Thoracic aorta (tissue), 2 donors: ENCODE measurements around the gene SGMS1. TPM values are rescaled to one million over a fixed set of nuclear protein-coding genes. Genes with fewer than 3 reads are reported as not detected.

ENCODE experiments used
- ATAC-seq: fragments of 150-250 bp; one replicate; pipeline ENCODE4 v1.8.0; 2017; ENCODE audit warnings: low read depth; ENCODE audit not compliant: insufficient number of reproducible peaks, low FRiP score
- DNase-seq: peaks from one replicate; pipeline ENCODE4 v3.0.0-alpha.2; 2020; ENCODE audit warnings: low spot score
- H3K27ac ChIP-seq, 2 donors: fragments of 200-600 bp; sonication (generic); 1 replicate in 1 of 2; 2 replicates in 1 of 2; pipeline ENCODE4 v1.5.1; 2016; ENCODE audit warnings: mild to moderate bottlenecking in 2 of 2, moderate library complexity in 2 of 2
- H3K27me3 ChIP-seq: fragments of 200-600 bp; sonication (generic); replicated peaks from 2 replicates; pipeline ENCODE4 v1.6.0; 2016; ENCODE audit warnings: mild to moderate bottlenecking; ENCODE audit not compliant: insufficient read depth
- H3K36me3 ChIP-seq: fragments of 200-600 bp; sonication (generic); one replicate; pipeline ENCODE4 v1.5.1; 2016
- H3K4me1 ChIP-seq, 2 donors: fragments of 200-600 bp; sonication (generic); 1 replicate in 1 of 2; 2 replicates in 1 of 2; pipeline versions ENCODE4 v1.5.1 to v1.6.0; 2016; ENCODE audit warnings: low read depth in 2 of 2, mild to moderate bottlenecking in 1 of 2; ENCODE audit not compliant: control insufficient read depth in 1 of 2
- H3K4me3 ChIP-seq: fragments of 200-600 bp; sonication (generic); 2 replicates; pipeline ENCODE4 v1.5.1; 2016; ENCODE audit warnings: mild to moderate bottlenecking
- H3K9me3 ChIP-seq: fragments of 200-600 bp; sonication (generic); 2 replicates; pipeline ENCODE4 v1.5.1; 2016
- total RNA-seq, 2 donors: library from RNA; depleted of rRNA; stranded (reverse); fragments of >200 nt; gene quantifications; one replicate each; pipeline versions ENCODE4 v1.1.0 to v1.2.3, GENCODE V29; 2016
- TF ChIP-seq, protein P1 (sequence below): fragments of 200-600 bp; sonication (generic); IDR thresholded peaks from one replicate; pipeline ENCODE4 v1.5.1; 2019; ENCODE audit warnings: antibody characterized with exemption

The SGMS1 gene
- total RNA-seq, 2 donors from 2014 or later, result 60.5 to 92.3 TPM

DNA sequence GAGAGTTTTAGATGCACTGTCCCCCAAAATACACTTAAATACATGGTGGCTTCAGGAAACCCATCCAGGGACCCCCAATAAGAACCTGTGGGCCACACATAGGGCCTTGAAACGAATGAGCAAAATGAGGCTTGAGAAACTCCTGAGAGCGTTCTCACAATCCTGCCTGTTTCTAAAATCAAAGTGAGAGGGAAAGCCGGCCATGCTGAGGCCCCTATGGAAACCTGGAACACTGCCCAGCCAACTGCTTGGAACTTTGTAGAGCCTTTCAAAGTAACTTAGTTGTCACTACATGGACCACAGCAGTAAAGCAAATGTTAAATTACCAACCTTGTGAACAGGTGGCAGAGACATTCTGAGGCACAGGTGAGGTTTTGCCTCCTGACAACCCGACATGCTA is 13.4 kb downstream of the SGMS1 start:
- no peaks in the 10 kb centered on the region for H3K27me3 ChIP-seq
- no peak for ATAC-seq
- no peak for DNase-seq
- no peaks in the 10 kb centered on the region for H3K9me3 ChIP-seq
- H3K4me3 ChIP-seq, result no peak overlapping the region
- H3K27ac ChIP-seq, result no peak overlapping the region
- no peaks in the 10 kb centered on the region for H3K36me3 ChIP-seq
- H3K4me1 ChIP-seq, result peaks cover 24 to 52% of the 10 kb centered on the region in 2 donors
- TF ChIP-seq, protein P1, sequence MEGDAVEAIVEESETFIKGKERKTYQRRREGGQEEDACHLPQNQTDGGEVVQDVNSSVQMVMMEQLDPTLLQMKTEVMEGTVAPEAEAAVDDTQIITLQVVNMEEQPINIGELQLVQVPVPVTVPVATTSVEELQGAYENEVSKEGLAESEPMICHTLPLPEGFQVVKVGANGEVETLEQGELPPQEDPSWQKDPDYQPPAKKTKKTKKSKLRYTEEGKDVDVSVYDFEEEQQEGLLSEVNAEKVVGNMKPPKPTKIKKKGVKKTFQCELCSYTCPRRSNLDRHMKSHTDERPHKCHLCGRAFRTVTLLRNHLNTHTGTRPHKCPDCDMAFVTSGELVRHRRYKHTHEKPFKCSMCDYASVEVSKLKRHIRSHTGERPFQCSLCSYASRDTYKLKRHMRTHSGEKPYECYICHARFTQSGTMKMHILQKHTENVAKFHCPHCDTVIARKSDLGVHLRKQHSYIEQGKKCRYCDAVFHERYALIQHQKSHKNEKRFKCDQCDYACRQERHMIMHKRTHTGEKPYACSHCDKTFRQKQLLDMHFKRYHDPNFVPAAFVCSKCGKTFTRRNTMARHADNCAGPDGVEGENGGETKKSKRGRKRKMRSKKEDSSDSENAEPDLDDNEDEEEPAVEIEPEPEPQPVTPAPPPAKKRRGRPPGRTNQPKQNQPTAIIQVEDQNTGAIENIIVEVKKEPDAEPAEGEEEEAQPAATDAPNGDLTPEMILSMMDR, result no peak

- H3K4me3 ChIP-seq, result peak overlapping the region; percentile 1
- H3K9me3 ChIP-seq, result no peaks in the 10 kb centered on the region
- peak overlapping the region in 1 of 2 donors; percentile 13 for H3K27ac ChIP-seq
- H3K36me3 ChIP-seq, result no peaks in the 10 kb centered on the region
- DNase-seq (no peak), ATAC-seq (no peak)
- TF ChIP-seq, protein P1, result no peak
- H3K4me1 ChIP-seq, result peaks cover 42 to 57% of the 10 kb centered on the region in 2 donors
- H3K27me3 ChIP-seq, result no peaks in the 10 kb centered on the region
Measured at GRCh38 chr10:50607356-50607925, 16.3 kb downstream of the SGMS1 start.

GRCh38 chr10:50605951-50606270 is 17.8 kb downstream of the SGMS1 start:
- Histone ChIP-seq H3K4me1 (peaks cover 46 to 53% of the 10 kb centered on the region in 2 donors), H3K27ac (peak overlapping the region in 1 of 2 donors; percentile 6), H3K9me3 (no peaks in the 10 kb centered on the region), H3K4me3 (no peak overlapping the region), H3K36me3 (no peaks in the 10 kb centered on the region), H3K27me3 (no peaks in the 10 kb centered on the region)
- ATAC-seq, result no peak
- TF ChIP-seq, protein P1, result no peak
- no peak for DNase-seq

DNA sequence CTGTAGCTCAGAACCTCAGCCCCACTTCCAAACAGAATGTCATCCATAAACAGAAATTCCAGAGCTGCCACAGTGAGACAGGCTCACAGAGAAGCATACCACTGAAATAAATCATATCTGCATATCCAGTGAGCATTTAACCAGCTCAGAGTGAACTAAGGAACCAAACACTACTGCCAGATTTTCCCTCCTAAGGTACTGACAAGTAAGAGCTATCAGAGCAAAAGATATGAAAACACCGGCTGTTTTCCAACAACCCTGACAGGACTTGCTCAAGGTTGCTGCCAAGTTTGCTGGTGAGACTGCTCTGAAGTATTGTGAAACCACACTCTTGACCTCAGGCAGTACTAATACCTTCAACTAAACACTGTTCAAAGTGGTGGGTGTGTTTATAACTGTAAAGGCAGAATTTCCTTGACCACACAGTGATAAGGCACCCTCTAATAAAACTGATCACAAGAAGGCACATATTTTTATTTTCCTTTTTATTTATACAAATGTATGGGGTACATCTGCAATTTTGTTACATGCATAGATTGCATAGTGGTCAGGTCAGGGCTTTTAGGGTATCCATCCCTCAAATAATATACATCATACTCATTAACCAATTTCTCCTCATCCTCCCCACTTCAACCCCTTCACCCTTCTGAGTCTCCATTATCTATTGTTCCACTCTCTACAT is 18.3 kb downstream of the SGMS1 start:
- DNase-seq (no peak), ATAC-seq (peak; percentile 82)
- Histone ChIP-seq H3K9me3 (no peaks in the 10 kb centered on the region), H3K4me1 (peaks cover 46 to 52% of the 10 kb centered on the region in 2 donors), H3K4me3 (peak overlapping the region; percentile 5), H3K27me3 (no peaks in the 10 kb centered on the region), H3K36me3 (no peaks in the 10 kb centered on the region), H3K27ac (peak overlapping the region; percentile 6 to 36)
- TF ChIP-seq, protein P1, result no peak

GRCh38 chr10:50604809-50605208 is 18.9 kb downstream of the SGMS1 start:
- H3K27ac ChIP-seq, result peak overlapping the region in 1 of 2 donors; percentile 36
- peak overlapping the region; percentile 5 for H3K4me3 ChIP-seq
- no peak for DNase-seq
- TF ChIP-seq, protein P1, result no peak
- H3K36me3 ChIP-seq, result no peaks in the 10 kb centered on the region
- peaks cover 46 to 49% of the 10 kb centered on the region in 2 donors for H3K4me1 ChIP-seq
- ATAC-seq, result no peak
- H3K27me3 ChIP-seq, result no peaks in the 10 kb centered on the region
- no peaks in the 10 kb centered on the region for H3K9me3 ChIP-seq
